BJ (cell line): ENCODE measurements around the gene UBE2L5. TPM values are rescaled to one million over a fixed set of nuclear protein-coding genes. Genes with fewer than 3 reads are reported as not detected.
A peak's percentile ranks its signal among the peaks of the same experiment; 100 is the strongest.

Experiments
- CTCF ChIA-PET: fragments of 350-600 bp; formaldehyde crosslinking; extraction: SDS; loops from one replicate; lab custom pipeline; 2021; ENCODE audit warnings: antibody characterized with exemption, inconsistent platforms; lab: Yijun Ruan, JAX
- POLR2A ChIA-PET: fragments of 300-600 bp; sonication (Branson Sonifier 250); formaldehyde crosslinking; extraction: SDS; loops from one replicate; lab custom pipeline; 2021; ENCODE audit warnings: antibody characterized with exemption; lab: Charles Lee
- DNase-seq: peaks from one replicate; pipeline ENCODE4 v3.0.0-alpha.2; 2011; ENCODE audit warnings: low read depth
- H3K27me3 ChIP-seq: 2 replicates; pipeline ENCODE4 v1.6.0; 2011; ENCODE audit warnings: low read length; ENCODE audit not compliant: control insufficient read depth, insufficient read depth
- H3K36me3 ChIP-seq: 2 replicates; pipeline ENCODE4 v1.5.1; 2011; ENCODE audit warnings: low read length; ENCODE audit not compliant: control insufficient read depth, insufficient read depth
- H3K4me3 ChIP-seq: 2 replicates; pipeline ENCODE4 v1.5.1; 2011; ENCODE audit warnings: low read depth, mild to moderate bottlenecking, control low read depth, low read length
- polyA plus RNA-seq: library from polyadenylated mRNA; depleted of rRNA; stranded (reverse); fragments of >200 nt; gene quantifications from 2 replicates; pipeline ENCODE4 v1.2.3, GENCODE V29; 2011
- TF ChIP-seq, protein P1 (sequence below): IDR thresholded peaks from 2 replicates; pipeline ENCODE4 v1.5.1; 2011; ENCODE audit warnings: low read depth, mild to moderate bottlenecking, control low read depth, inconsistent platforms, low read length, moderate library complexity; ENCODE audit not compliant: insufficient read depth

UBE2L5 gene
- polyA plus RNA-seq, 1 experiment: not detected

- Histone ChIP-seq H3K27me3 (no peaks in the 10 kb centered on the region), H3K4me3 (no peak overlapping the region), H3K36me3 (no peaks in the 10 kb centered on the region)
- TF ChIP-seq, protein P1, sequence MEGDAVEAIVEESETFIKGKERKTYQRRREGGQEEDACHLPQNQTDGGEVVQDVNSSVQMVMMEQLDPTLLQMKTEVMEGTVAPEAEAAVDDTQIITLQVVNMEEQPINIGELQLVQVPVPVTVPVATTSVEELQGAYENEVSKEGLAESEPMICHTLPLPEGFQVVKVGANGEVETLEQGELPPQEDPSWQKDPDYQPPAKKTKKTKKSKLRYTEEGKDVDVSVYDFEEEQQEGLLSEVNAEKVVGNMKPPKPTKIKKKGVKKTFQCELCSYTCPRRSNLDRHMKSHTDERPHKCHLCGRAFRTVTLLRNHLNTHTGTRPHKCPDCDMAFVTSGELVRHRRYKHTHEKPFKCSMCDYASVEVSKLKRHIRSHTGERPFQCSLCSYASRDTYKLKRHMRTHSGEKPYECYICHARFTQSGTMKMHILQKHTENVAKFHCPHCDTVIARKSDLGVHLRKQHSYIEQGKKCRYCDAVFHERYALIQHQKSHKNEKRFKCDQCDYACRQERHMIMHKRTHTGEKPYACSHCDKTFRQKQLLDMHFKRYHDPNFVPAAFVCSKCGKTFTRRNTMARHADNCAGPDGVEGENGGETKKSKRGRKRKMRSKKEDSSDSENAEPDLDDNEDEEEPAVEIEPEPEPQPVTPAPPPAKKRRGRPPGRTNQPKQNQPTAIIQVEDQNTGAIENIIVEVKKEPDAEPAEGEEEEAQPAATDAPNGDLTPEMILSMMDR: no peak
- DNase-seq: no peak
- ChIA-PET CTCF (interaction anchor here (1.9 kb wide), 1 partner anchor 34 kb away, joined by 5 read pairs; no protein-coding TSS in a partner anchor), POLR2A (interaction anchor here (0.7 kb wide), 1 partner anchor 10 kb away, joined by 4 read pairs; no protein-coding TSS in a partner anchor)
Measured at GRCh38 chr13:30429235-30429634, 6.9 kb downstream of the UBE2L5 start.

DNA sequence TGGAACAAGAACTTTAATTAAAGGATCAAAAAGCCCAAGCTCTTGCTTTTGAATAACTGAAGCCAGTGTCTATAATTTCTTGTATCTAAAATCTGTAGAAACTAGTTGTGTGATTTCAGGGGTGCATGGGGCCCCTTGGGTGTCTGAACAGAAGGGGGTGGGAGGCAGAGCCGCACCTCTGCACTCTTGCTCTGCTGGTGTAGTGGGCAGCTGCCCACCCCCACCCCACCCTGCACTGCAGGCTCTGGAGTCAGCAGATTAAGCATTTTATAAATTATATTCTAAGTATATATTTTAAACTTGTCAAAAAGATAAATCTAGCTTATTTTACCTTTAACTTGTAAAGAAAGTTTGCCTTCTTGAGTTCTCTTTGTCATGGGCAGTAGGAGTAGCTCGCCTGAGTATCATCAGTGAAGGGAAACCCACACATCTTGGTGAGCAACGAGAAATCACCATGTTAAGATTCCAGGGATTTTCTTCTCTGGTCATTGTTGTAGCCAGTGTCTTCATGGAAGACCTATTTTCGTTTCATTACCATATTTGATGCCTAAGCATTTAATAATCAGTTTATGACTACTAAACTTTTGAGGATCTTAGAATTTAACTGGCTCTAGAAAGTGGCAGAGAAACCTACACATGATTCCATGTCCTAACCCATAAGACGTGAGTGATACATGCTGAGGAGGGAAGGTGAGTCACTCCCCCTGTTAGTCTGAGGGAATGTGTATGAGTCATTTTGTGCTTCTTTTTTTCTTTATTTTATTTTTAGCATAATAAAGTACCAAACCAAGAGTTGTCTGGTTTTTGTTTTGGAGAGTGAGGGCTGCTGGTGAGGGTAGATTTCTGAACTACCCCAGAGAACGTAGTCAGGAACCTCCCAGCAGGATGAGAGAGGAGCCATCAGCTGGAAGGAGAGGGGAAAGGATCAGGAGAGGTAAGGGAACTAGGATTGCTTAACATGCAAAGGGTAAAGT is 7.7 kb downstream of the UBE2L5 start:
- peak; percentile 64 for DNase-seq
- ChIA-PET POLR2A (interaction anchor here (0.7 kb wide), 1 partner anchor 11 kb away, joined by 4 read pairs; no protein-coding TSS in a partner anchor), CTCF (interaction anchor here (1.9 kb wide), 2 partner anchors 35 to 298 kb away, joined by 5 read pairs; no protein-coding TSS in a partner anchor)
- H3K27me3 ChIP-seq: no peaks in the 10 kb centered on the region
- no peaks in the 10 kb centered on the region for H3K36me3 ChIP-seq
- H3K4me3 ChIP-seq: no peak overlapping the region
- TF ChIP-seq, protein P1: no peak

- H3K4me3 ChIP-seq: no peak overlapping the region
- H3K27me3 ChIP-seq: no peaks in the 10 kb centered on the region
- CTCF ChIA-PET: interaction anchor here (0.6 to 1.9 kb wide), 4 partner anchors 36 to 299 kb away, joined by 3 to 5 read pairs (median 4); no protein-coding TSS in a partner anchor
- DNase-seq: no peak
- POLR2A ChIA-PET: no interaction called here
- no peaks in the 10 kb centered on the region for H3K36me3 ChIP-seq
- TF ChIP-seq, protein P1: no peak
Measured at GRCh38 chr13:30431269-30431940, 9.1 kb downstream of the UBE2L5 start.

DNA sequence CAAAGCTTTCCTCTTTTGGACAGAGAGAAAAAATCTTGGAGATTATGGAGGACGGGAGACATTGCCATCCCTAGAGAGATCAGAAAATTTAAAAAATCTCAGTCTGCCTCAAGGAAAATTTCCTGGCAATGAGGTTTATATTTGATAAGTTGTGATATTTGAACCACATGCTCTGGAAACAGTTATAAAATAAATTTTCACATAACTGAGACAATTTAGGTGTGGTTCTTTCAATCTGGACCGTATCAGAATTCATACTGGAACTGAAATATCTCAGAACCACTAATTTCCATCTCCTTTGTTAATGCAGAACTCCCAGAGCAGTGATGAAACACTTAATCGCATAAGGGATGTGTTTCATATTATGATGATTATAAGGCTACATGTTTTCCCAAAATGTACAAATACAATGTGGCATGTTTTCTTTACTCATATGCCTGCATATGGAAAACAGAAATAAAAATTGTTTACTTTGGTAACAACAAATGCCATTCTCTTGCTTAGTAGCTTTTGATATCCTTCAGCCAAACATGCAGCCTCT is 13.7 kb downstream of the UBE2L5 start:
- no peak overlapping the region for H3K4me3 ChIP-seq
- TF ChIP-seq, protein P1: no peak
- CTCF ChIA-PET: interaction anchor here (0.9 kb wide), 1 partner anchor 16 kb away, joined by 3 read pairs; no protein-coding TSS in a partner anchor
- H3K36me3 ChIP-seq: no peaks in the 10 kb centered on the region
- H3K27me3 ChIP-seq: no peaks in the 10 kb centered on the region; the same call in 1 of the 2 replicates
- DNase-seq: no peak
- POLR2A ChIA-PET: no interaction called here
